Hindlimb muscle (tissue), 1 donor: ENCODE data around the gene GMPPB. TPM values are rescaled to one million over a fixed set of nuclear protein-coding genes. Genes with fewer than 3 reads are reported as not detected.
A peak's percentile ranks its signal among the peaks of the same experiment; 100 is the strongest.
"Not testable (repeated sequence)": the region's sequence is repeated elsewhere in the genome, so short reads cannot be mapped to it uniquely, and the experiment has no call there.

Experiments used
- DNase-seq: peaks from one replicate; pipeline ENCODE4 v3.0.0-alpha.2; 2013
- polyA plus RNA-seq: library from polyadenylated mRNA; unstranded; fragments of 120-200 nt; gene quantifications from one replicate; pipeline ENCODE4 v1.2.1, GENCODE V29; 2013; ENCODE audit not compliant: insufficient read length

Gene GMPPB
- 10.9 TPM for polyA plus RNA-seq

- peak; percentile 99 for DNase-seq
Observed at GRCh38 chr3:49723628-49724551, at the start of gene GMPPB. Gene GMPPB, minus strand, starts transcription at chr3:49723951. Its CDS starts 225 bp downstream, at chr3:49723726.

GRCh38 chr3:49772703-49773102 lies 49.0 kb upstream of the GMPPB start:
- no peak for DNase-seq

GRCh38 chr3:49771340-49771938 lies 47.7 kb upstream of the GMPPB start:
- no peak for DNase-seq

- DNase-seq, result no peak
Observed at GRCh38 chr3:49769926-49770325, 46.2 kb upstream of the GMPPB start.

GRCh38 chr3:49769286-49769915 lies 45.6 kb upstream of the GMPPB start:
- DNase-seq, result no peak

- no peak for DNase-seq
Observed at GRCh38 chr3:49763981-49764380, 40.2 kb upstream of the GMPPB start.

GRCh38 chr3:49761661-49762060 lies 37.9 kb upstream of the GMPPB start:
- no peak for DNase-seq

GRCh38 chr3:49759226-49759625 lies 35.5 kb upstream of the GMPPB start:
- no peak for DNase-seq

GRCh38 chr3:49757197-49757596 lies 33.4 kb upstream of the GMPPB start:
- DNase-seq, result no peak

GRCh38 chr3:49756036-49756435 lies 32.3 kb upstream of the GMPPB start:
- no peak for DNase-seq

GRCh38 chr3:49754536-49754935 lies 30.8 kb upstream of the GMPPB start:
- no peak for DNase-seq

- DNase-seq, result no peak
Observed at GRCh38 chr3:49751501-49751900, 27.8 kb upstream of the GMPPB start.

GRCh38 chr3:49750056-49750455 lies 26.3 kb upstream of the GMPPB start:
- no peak for DNase-seq

- DNase-seq, result not testable (repeated sequence)
Observed at GRCh38 chr3:49748874-49749273, 25.1 kb upstream of the GMPPB start.

- DNase-seq, result no peak
Observed at GRCh38 chr3:49747792-49748480, 24.2 kb upstream of the GMPPB start.

- no peak for DNase-seq
Observed at GRCh38 chr3:49745986-49746385, 22.2 kb upstream of the GMPPB start.

- DNase-seq, result no peak
Observed at GRCh38 chr3:49740427-49740826, 16.7 kb upstream of the GMPPB start.

- DNase-seq, result no peak
Observed at GRCh38 chr3:49738067-49738713, 14.4 kb upstream of the GMPPB start.

- DNase-seq, result no peak
Observed at GRCh38 chr3:49734752-49735151, 11.0 kb upstream of the GMPPB start.

- no peak for DNase-seq
Observed at GRCh38 chr3:49733551-49733950, 9.8 kb upstream of the GMPPB start.

GRCh38 chr3:49732597-49732996 lies 8.8 kb upstream of the GMPPB start:
- DNase-seq, result no peak

- DNase-seq, result no peak
Observed at GRCh38 chr3:49729966-49730609, 6.3 kb upstream of the GMPPB start.
